GM10266 (cell line): Measurements from ENCODE around the gene HLA-B.

ENCODE experiments used
- DNase-seq: peaks from one replicate; pipeline ENCODE4 v3.0.0; 2012; ENCODE audit errors: extremely low spot score
- CTCF ChIP-seq: IDR thresholded peaks from 2 replicates; pipeline ENCODE4 v1.5.1; 2012; ENCODE audit warnings: mild to moderate bottlenecking, low read depth; ENCODE audit not compliant: control insufficient read depth, insufficient read depth; ENCODE audit errors: missing control alignments

Gene HLA-B

GRCh38 chr6:31351033-31351380 lies 6.0 kb downstream of the HLA-B start:
- no peak for DNase-seq
- TF ChIP-seq CTCF = no peak

- DNase-seq = no peak
- no peak for TF ChIP-seq CTCF
Measured at GRCh38 chr6:31350196-31351032, 6.6 kb downstream of the HLA-B start.

GRCh38 chr6:31349301-31349700 lies 7.7 kb downstream of the HLA-B start:
- TF ChIP-seq CTCF = no peak
- DNase-seq = no peak

- no peak for DNase-seq
- no peak for TF ChIP-seq CTCF
Measured at GRCh38 chr6:31345026-31345730, 11.8 kb downstream of the HLA-B start.

GRCh38 chr6:31340228-31340627 lies 16.8 kb downstream of the HLA-B start:
- DNase-seq = no peak

GRCh38 chr6:31339210-31339609 lies 17.8 kb downstream of the HLA-B start:
- TF ChIP-seq CTCF = no peak
- DNase-seq = no peak

More at GRCh38 chr6:31340228-31340627, 16.8 kb downstream of the HLA-B start:
- TF ChIP-seq CTCF = no peak
